ENCODE results near the gene SIPA1. TPM values are rescaled to one million over a fixed set of nuclear protein-coding genes. Genes with fewer than 3 reads are reported as not detected.

The SIPA1 gene, protein sequence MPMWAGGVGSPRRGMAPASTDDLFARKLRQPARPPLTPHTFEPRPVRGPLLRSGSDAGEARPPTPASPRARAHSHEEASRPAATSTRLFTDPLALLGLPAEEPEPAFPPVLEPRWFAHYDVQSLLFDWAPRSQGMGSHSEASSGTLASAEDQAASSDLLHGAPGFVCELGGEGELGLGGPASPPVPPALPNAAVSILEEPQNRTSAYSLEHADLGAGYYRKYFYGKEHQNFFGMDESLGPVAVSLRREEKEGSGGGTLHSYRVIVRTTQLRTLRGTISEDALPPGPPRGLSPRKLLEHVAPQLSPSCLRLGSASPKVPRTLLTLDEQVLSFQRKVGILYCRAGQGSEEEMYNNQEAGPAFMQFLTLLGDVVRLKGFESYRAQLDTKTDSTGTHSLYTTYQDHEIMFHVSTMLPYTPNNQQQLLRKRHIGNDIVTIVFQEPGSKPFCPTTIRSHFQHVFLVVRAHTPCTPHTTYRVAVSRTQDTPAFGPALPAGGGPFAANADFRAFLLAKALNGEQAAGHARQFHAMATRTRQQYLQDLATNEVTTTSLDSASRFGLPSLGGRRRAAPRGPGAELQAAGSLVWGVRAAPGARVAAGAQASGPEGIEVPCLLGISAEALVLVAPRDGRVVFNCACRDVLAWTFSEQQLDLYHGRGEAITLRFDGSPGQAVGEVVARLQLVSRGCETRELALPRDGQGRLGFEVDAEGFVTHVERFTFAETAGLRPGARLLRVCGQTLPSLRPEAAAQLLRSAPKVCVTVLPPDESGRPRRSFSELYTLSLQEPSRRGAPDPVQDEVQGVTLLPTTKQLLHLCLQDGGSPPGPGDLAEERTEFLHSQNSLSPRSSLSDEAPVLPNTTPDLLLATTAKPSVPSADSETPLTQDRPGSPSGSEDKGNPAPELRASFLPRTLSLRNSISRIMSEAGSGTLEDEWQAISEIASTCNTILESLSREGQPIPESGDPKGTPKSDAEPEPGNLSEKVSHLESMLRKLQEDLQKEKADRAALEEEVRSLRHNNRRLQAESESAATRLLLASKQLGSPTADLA
- 48.2 and 73.5 TPM in 2 replicates for total RNA-seq

GRCh38 chr11:65637794-65638419 lies at the start of gene SIPA1:
SIPA1 (plus strand) TSS chr11:65638101; CDS start chr11:65640922, 2,821 bp downstream.

DNA sequence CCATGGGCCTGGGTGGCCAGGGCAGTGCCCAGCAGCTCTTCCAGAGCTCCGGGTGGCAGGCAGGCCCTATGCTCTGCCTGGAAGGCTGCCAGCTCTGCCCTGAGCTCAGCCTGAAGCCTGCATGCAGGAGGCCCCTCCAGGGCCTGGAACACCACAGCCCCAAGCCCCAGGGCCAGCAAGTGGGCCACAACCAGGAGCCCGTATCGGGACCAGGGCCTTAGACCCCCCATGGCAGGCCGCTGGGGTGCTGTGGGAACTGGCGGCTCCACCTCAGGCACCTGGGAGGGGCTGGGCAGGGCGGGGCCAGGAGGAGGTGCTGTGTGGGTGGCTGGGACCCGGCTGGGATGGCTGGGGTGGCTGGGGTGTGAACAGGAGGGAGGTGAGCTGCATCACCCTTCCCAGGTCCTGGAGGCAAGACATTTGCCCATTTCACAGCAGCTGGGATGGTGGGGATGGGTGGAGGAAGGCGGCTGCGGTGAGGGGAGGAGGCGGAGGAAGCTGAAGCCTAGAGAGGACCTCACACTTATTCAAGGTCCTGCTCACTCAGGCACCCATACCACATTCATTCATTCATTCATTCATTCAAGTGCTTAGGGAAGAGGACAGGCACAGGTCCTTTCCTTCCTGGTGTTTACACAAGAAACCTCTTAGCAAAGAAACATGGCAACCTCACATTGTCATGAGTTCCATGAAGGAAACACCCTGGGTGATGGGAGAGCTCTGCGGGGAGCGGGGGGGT lies 42.2 kb upstream of the SIPA1 start, which contains the start of gene KCNK7:
KCNK7 (minus strand) TSS at position 258 of the 739 bp plus-strand sequence; CDS start at position 230, 28 bp downstream.

GRCh38 chr11:65615229-65615949 lies 22.5 kb upstream of the SIPA1 start, which contains the start of gene PCNX3:
PCNX3 (plus strand) TSS chr11:65615776; CDS start chr11:65616312, 536 bp downstream.

DNA sequence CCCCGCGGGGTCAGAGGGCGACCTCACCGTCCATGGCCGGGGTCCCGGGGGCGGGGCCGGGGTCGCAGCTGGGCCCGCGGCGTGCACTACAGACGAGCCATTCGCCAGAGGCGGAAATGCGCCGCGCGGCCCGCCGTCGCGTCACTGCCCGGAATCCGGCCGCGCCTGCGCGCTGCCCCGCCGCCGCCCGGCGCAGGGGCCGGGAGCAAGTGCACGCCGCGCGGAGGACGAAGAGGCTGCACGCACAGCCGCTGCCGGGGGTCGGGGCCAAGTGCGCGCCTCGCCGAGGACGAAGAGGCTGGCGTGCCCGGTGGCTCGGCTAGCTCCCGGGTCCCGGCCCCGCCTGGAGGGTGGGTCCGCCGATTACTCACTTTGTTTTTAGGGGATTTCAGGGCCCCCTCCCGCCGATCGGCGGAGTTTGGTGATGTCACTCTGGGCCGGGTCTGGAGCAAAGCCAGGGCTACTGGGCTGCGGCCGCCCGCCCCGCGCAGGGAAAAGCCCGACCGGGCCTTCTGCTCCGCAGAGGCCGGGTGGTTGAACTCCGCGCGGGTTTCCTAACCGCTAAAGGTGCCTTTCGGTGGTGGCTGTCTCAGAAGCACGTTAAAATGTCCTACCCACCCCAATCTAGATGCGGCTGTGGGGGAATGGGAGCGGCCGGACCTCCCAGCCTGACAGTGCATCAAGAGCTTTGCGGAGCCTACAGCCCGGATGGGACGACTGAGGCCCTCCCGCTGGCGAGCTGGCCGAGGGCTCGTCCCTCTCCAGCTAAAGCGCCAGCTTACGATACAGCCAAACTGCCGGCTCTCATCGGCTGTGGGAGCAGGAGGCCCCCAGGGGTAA lies 25.1 kb downstream of the SIPA1 start, which contains the start of gene RELA:
RELA (minus strand) TSS at position 118 of the 840 bp plus-strand sequence; CDS start at position 34, 84 bp downstream.

Other genes with a start within 250 kb of the SIPA1 start
- gene NEAT1, start 215.3 kb upstream of the SIPA1 start, total RNA-seq, result 16.5 and 75.2 TPM in 2 replicates
- 629 and 944 TPM in 2 replicates for gene MALAT1, start 139.1 kb upstream of the SIPA1 start, total RNA-seq
- gene SCYL1, start 113.0 kb upstream of the SIPA1 start, total RNA-seq, result 111 and 114 TPM in 2 replicates
- gene LTBP3, start 79.7 kb upstream of the SIPA1 start, total RNA-seq, result 104 and 399 TPM in 2 replicates
- 85.4 and 152 TPM in 2 replicates for gene ZNRD2, start 67.6 kb upstream of the SIPA1 start, total RNA-seq
- gene FAM89B, start 65.6 kb upstream of the SIPA1 start, total RNA-seq, result 69.9 and 115 TPM in 2 replicates
- gene EHBP1L1, start 62.0 kb upstream of the SIPA1 start, total RNA-seq, result 45.1 and 49.6 TPM in 2 replicates
- 0.25 TPM in 1 of 2 replicates, not detected in the other for gene KCNK7, start 42.3 kb upstream of the SIPA1 start, total RNA-seq
- gene MAP3K11, start 23.9 kb upstream of the SIPA1 start, total RNA-seq, result 52.6 and 58.7 TPM in 2 replicates
- 62.6 and 74.9 TPM in 2 replicates for gene PCNX3, start 22.3 kb upstream of the SIPA1 start, total RNA-seq
- 57.8 and 74.3 TPM in 2 replicates for gene RELA, start 24.8 kb downstream of the SIPA1 start, total RNA-seq
- 46.8 and 47.7 TPM in 2 replicates for gene KAT5, start 74.2 kb downstream of the SIPA1 start, total RNA-seq
- gene RNASEH2C, start 82.7 kb downstream of the SIPA1 start, total RNA-seq, result 20.2 and 48.9 TPM in 2 replicates
- gene AP5B1, start 142.9 kb downstream of the SIPA1 start, total RNA-seq, result 12.5 and 13.9 TPM in 2 replicates
- 0.51 TPM in 1 of 2 replicates, not detected in the other for gene OVOL1, start 149.0 kb downstream of the SIPA1 start, total RNA-seq
- gene SNX32, start 195.9 kb downstream of the SIPA1 start, total RNA-seq, result 0.89 TPM in 1 of 2 replicates, not detected in the other
- 1,341 and 2,316 TPM in 2 replicates for gene CFL1, start 220.1 kb downstream of the SIPA1 start, total RNA-seq
- gene MUS81, start 222.3 kb downstream of the SIPA1 start, total RNA-seq, result 52.4 and 57.2 TPM in 2 replicates
- gene EFEMP2, start 234.7 kb downstream of the SIPA1 start, total RNA-seq, result 77.6 and 161 TPM in 2 replicates
- 0.81 TPM in 1 of 2 replicates, not detected in the other for gene CTSW, start 241.7 kb downstream of the SIPA1 start, total RNA-seq

Data from mesangial cell (primary cell).